ENCODE data around the gene ZNF511.

DNA sequence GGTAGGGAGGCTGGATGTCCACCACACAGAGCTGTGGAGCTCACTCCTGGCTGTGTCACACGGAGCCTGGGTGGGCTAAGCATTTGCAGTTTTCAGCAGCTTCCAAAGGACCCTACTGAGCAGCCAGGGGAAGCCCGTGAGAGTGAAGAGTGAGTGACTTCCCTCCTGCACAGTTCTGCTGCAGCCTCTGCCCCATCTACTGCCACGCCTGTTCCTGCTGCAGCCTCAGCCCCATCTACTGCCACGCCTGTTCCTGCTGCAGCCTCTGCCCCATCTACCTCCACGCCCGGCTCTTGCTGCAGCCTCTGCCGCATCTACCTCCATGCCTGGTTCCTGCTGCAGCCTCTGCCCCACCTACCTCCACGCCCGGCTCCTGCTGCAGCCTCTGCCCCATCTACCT lies 44.3 kb upstream of the ZNF511 start:
- TF ChIP-seq POLR2AphosphoS5 (IDR thresholded peaks at IDR 0.05) (no peak), EP300 (IDR thresholded peaks at IDR 0.05) (no peak)
- TF ChIP-seq, protein P1, sequence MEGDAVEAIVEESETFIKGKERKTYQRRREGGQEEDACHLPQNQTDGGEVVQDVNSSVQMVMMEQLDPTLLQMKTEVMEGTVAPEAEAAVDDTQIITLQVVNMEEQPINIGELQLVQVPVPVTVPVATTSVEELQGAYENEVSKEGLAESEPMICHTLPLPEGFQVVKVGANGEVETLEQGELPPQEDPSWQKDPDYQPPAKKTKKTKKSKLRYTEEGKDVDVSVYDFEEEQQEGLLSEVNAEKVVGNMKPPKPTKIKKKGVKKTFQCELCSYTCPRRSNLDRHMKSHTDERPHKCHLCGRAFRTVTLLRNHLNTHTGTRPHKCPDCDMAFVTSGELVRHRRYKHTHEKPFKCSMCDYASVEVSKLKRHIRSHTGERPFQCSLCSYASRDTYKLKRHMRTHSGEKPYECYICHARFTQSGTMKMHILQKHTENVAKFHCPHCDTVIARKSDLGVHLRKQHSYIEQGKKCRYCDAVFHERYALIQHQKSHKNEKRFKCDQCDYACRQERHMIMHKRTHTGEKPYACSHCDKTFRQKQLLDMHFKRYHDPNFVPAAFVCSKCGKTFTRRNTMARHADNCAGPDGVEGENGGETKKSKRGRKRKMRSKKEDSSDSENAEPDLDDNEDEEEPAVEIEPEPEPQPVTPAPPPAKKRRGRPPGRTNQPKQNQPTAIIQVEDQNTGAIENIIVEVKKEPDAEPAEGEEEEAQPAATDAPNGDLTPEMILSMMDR (IDR thresholded peaks at IDR 0.05) = no peak

All from suprapubic skin (tissue), 4 donors.